ENCODE results near the gene DVL1. TPM values are rescaled to one million over a fixed set of nuclear protein-coding genes. Genes with fewer than 3 reads are reported as not detected.

DVL1 gene
- total and polyA plus RNA-seq, 7 donors, result 25.8 to 85.0 (median 58.9) TPM

GRCh38 chr1:1334835-1335234 lies 14.4 kb downstream of the DVL1 start:
- DNase-seq, result no peak
- Histone ChIP-seq H3K4me3 (no peak overlapping the region), H3K4me1 (peaks cover 0 to 7% (median 6%) of the 10 kb centered on the region in 4 donors), H3K9me3 (no peaks in the 10 kb centered on the region), H3K27me3 (no peaks in the 10 kb centered on the region), H3K27ac (no peak overlapping the region), H3K36me3 (peaks cover 9 to 41% (median 22%) of the 10 kb centered on the region in 4 donors)
- intact Hi-C loops (cut with DNase I), result no loop called here
- TF ChIP-seq EP300 (IDR thresholded peaks at IDR 0.05) (no peak), POLR2A (IDR thresholded peaks at IDR 0.05) (no peak), CTCF (IDR thresholded peaks at IDR 0.05) (no peak), POLR2AphosphoS5 (IDR thresholded peaks at IDR 0.05) (no peak)
- 76 to 80% methylated on average over 11 of the region's 11 CpGs for WGBS, 2 donors

- H3K27me3 ChIP-seq, result no peaks in the 10 kb centered on the region
- peaks cover 8 to 32% (median 13%) of the 10 kb centered on the region in 4 donors for H3K36me3 ChIP-seq
- H3K4me3 ChIP-seq, result no peak overlapping the region
- 60 to 90% methylated on average over 36 of the region's 36 CpGs for WGBS, 2 donors
- intact Hi-C loops (cut with DNase I), result no loop called here
- no peak overlapping the region for H3K27ac ChIP-seq
- DNase-seq, result no peak
- TF ChIP-seq CTCF (IDR thresholded peaks at IDR 0.05), result no peak
- TF ChIP-seq POLR2A (IDR thresholded peaks at IDR 0.05), result no peak
- TF ChIP-seq POLR2AphosphoS5 (IDR thresholded peaks at IDR 0.05), result peak in 1 of 4 donors; percentile 18
- H3K9me3 ChIP-seq, result no peaks in the 10 kb centered on the region
- peaks cover 0 to 7% (median 6%) of the 10 kb centered on the region in 4 donors for H3K4me1 ChIP-seq
Measured at GRCh38 chr1:1333551-1334241, 15.5 kb downstream of the DVL1 start.

- Histone ChIP-seq H3K4me1 (peaks cover 0 to 7% (median 6%) of the 10 kb centered on the region in 4 donors), H3K27ac (no peak overlapping the region), H3K9me3 (no peaks in the 10 kb centered on the region), H3K27me3 (no peaks in the 10 kb centered on the region), H3K4me3 (no peak overlapping the region), H3K36me3 (peaks cover 1 to 32% (median 9%) of the 10 kb centered on the region in 4 donors)
- 19 to 77% methylated on average over 48 of the region's 48 CpGs for WGBS, 2 donors
- DNase-seq, result no peak
- intact Hi-C loops (cut with DNase I), result no loop called here
- no peak for TF ChIP-seq POLR2A (IDR thresholded peaks at IDR 0.05)
- TF ChIP-seq EP300 (IDR thresholded peaks at IDR 0.05), result no peak
- no peak for TF ChIP-seq POLR2AphosphoS5 (IDR thresholded peaks at IDR 0.05)
- TF ChIP-seq CTCF (IDR thresholded peaks at IDR 0.05), result no peak
Measured at GRCh38 chr1:1332774-1333480, 16.3 kb downstream of the DVL1 start.

- H3K4me1 ChIP-seq, result peaks cover 0 to 7% (median 6%) of the 10 kb centered on the region in 4 donors
- TF ChIP-seq CTCF (IDR thresholded peaks at IDR 0.05), result no peak
- intact Hi-C loops (cut with DNase I), result no loop called here
- no peak for DNase-seq
- no peaks in the 10 kb centered on the region for H3K9me3 ChIP-seq
- no peak overlapping the region for H3K27ac ChIP-seq
- peaks cover 0 to 32% (median 13%) of the 10 kb centered on the region in 4 donors for H3K36me3 ChIP-seq
- H3K4me3 ChIP-seq, result no peak overlapping the region
- H3K27me3 ChIP-seq, result no peaks in the 10 kb centered on the region
- WGBS, 2 donors, result 64 to 88% methylated on average over 57 of the region's 57 CpGs
Measured at GRCh38 chr1:1332031-1332755, 17.0 kb downstream of the DVL1 start.

Data from sigmoid colon (tissue), 7 donors.